Right lobe of liver (tissue), 4 donors: ENCODE data around the gene M6PR.

Experiments used
- CTCF ChIP-seq, 4 donors: fragments of 200-600 bp in 3 of 4; fragments of 450-650 bp in 1 of 4; IDR thresholded peaks; one replicate each; pipeline versions ENCODE4 v1.5.1 to v1.8.0; 2016 to 2022; ENCODE audit warnings: antibody characterized with exemption in 4 of 4, mild to moderate bottlenecking in 2 of 4
- POLR2A ChIP-seq: fragments of 450-650 bp; IDR thresholded peaks from one replicate; pipeline ENCODE4 v1.6.1; 2017; ENCODE audit warnings: antibody characterized with exemption, mild to moderate bottlenecking
- donor health status: DM: no; HTN: no; CAD: no.
- donor health status: DM: no; HTN: no; CAD: no.
- donor health status: DM: no; HTN: yes; CAD: no.

GRCh38 chr12:8985213-8985754, 35.8 kb upstream of the M6PR start:
- TF ChIP-seq CTCF (IDR thresholded peaks at IDR 0.05) (no peak), POLR2A (no peak)
